BLaER1 (cell line): ENCODE results near the gene DLST.

Source experiments
- H3K27ac ChIP-seq: shearing (Covaris generic); formaldehyde crosslinking; 2 replicates; pipeline ENCODE4 v1.8.1; 2022
- H3K27me3 ChIP-seq: shearing (Covaris generic); formaldehyde crosslinking; 2 replicates; pipeline ENCODE4 v1.8.1; 2022
- H3K36me3 ChIP-seq: shearing (Covaris generic); formaldehyde crosslinking; 2 replicates; pipeline ENCODE4 v1.8.1; 2022
- H3K4me1 ChIP-seq: shearing (Covaris generic); formaldehyde crosslinking; 2 replicates; pipeline ENCODE4 v1.8.1; 2022
- H3K4me2 ChIP-seq: shearing (Covaris generic); formaldehyde crosslinking; 2 replicates; pipeline ENCODE4 v1.8.1; 2022
- H3K4me3 ChIP-seq: shearing (Covaris generic); formaldehyde crosslinking; 2 replicates; pipeline ENCODE4 v1.8.1; 2022
- H3K9ac ChIP-seq: shearing (Covaris generic); formaldehyde crosslinking; 2 replicates; pipeline ENCODE4 v1.8.1; 2022
- H3K9me3 ChIP-seq: shearing (Covaris generic); formaldehyde crosslinking; 2 replicates; pipeline ENCODE4 v1.8.1; 2022
- H4K20me1 ChIP-seq: shearing (Covaris generic); formaldehyde crosslinking; 2 replicates; pipeline ENCODE4 v1.8.1; 2022
- Cebpa-rat ChIP-seq: shearing (Covaris generic); IDR thresholded peaks from 2 replicates; pipeline ENCODE4 v1.8.1; 2022

DLST gene

GRCh38 chr14:74875941-74876913, 5.5 kb upstream of the DLST start, which contains the start of gene PROX2:
Gene PROX2 (minus strand): TSS chr14:74876145. CDS start chr14:74863834, 12,311 bp downstream.
- H3K9ac ChIP-seq: peak within 1 kb of the TSS; percentile 41; the same call in 1 of the 2 replicates
- H3K4me2 ChIP-seq: peak within 1 kb of the TSS; percentile 91
- H3K4me1 ChIP-seq: peaks cover 38% of the 10 kb centered on the region
- H3K4me3 ChIP-seq: peak within 1 kb of the TSS; percentile 25; the same call in 1 of the 2 replicates
- no peaks in the 10 kb centered on the region for H3K9me3 ChIP-seq
- no peaks in the 10 kb centered on the region for H4K20me1 ChIP-seq
- H3K27ac ChIP-seq: peak within 1 kb of the TSS; percentile 66
- TF ChIP-seq Cebpa-rat: peak; percentile 55; the same call in 1 of the 2 replicates
- H3K27me3 ChIP-seq: no peaks in the 10 kb centered on the region
- no peaks in the 10 kb centered on the region for H3K36me3 ChIP-seq

GRCh38 chr14:74879427-74880182, 2.1 kb upstream of the DLST start:
- Histone ChIP-seq H4K20me1 (peaks cover 28% of the 10 kb centered on the region), H3K9me3 (no peaks in the 10 kb centered on the region), H3K27ac (no peak overlapping the region), H3K27me3 (no peaks in the 10 kb centered on the region), H3K4me3 (no peak overlapping the region), H3K36me3 (peaks cover 8% of the 10 kb centered on the region; the same call in 1 of the 2 replicates), H3K4me1 (peaks cover 62% of the 10 kb centered on the region), H3K4me2 (no peak overlapping the region), H3K9ac (no peak overlapping the region)
- no peak for TF ChIP-seq Cebpa-rat

GRCh38 chr14:74882103-74882920, 596 bp downstream of the DLST start:
- peak overlapping the region; percentile 95 for H3K27ac ChIP-seq
- H3K4me3 ChIP-seq: peak overlapping the region; percentile 94
- H3K36me3 ChIP-seq: peaks cover 32% of the 10 kb centered on the region
- no peaks in the 10 kb centered on the region for H3K9me3 ChIP-seq
- TF ChIP-seq Cebpa-rat: no peak
- peaks cover 47% of the 10 kb centered on the region for H3K4me1 ChIP-seq
- peak overlapping the region; percentile 95 for H3K4me2 ChIP-seq
- H4K20me1 ChIP-seq: peaks cover 55% of the 10 kb centered on the region
- peak overlapping the region; percentile 95 for H3K9ac ChIP-seq
- no peaks in the 10 kb centered on the region for H3K27me3 ChIP-seq

- H3K9me3 ChIP-seq: no peaks in the 10 kb centered on the region
- no peaks in the 10 kb centered on the region for H3K27me3 ChIP-seq
- H3K9ac ChIP-seq: 0 out of 2 replicates have a peak overlapping the region, but pooled peaks have one; percentile 4
- no peak overlapping the region for H3K4me3 ChIP-seq
- H3K4me2 ChIP-seq: no peak overlapping the region
- no peak for TF ChIP-seq Cebpa-rat
- H3K4me1 ChIP-seq: peaks cover 35% of the 10 kb centered on the region
- H3K36me3 ChIP-seq: peaks cover 69% of the 10 kb centered on the region
- H3K27ac ChIP-seq: no peak overlapping the region
- H4K20me1 ChIP-seq: peaks cover 92% of the 10 kb centered on the region
Measured at GRCh38 chr14:74886001-74886400, 4.3 kb downstream of the DLST start.

GRCh38 chr14:74888164-74889158, 6.7 kb downstream of the DLST start:
- Histone ChIP-seq H3K9ac (no peak overlapping the region), H3K4me2 (no peak overlapping the region), H3K4me1 (peaks cover 37% of the 10 kb centered on the region), H3K4me3 (no peak overlapping the region), H4K20me1 (peaks cover 95% of the 10 kb centered on the region), H3K36me3 (peaks cover 93% of the 10 kb centered on the region), H3K9me3 (no peaks in the 10 kb centered on the region), H3K27me3 (no peaks in the 10 kb centered on the region), H3K27ac (no peak overlapping the region)
- TF ChIP-seq Cebpa-rat: no peak

GRCh38 chr14:74890262-74890661, 8.5 kb downstream of the DLST start:
- H3K4me3 ChIP-seq: no peak overlapping the region
- H4K20me1 ChIP-seq: peaks cover 87% of the 10 kb centered on the region
- no peak for TF ChIP-seq Cebpa-rat
- H3K9me3 ChIP-seq: no peaks in the 10 kb centered on the region
- H3K36me3 ChIP-seq: peaks cover 97% of the 10 kb centered on the region
- no peak overlapping the region for H3K27ac ChIP-seq
- no peak overlapping the region for H3K4me2 ChIP-seq
- peaks cover 32% of the 10 kb centered on the region for H3K4me1 ChIP-seq
- no peaks in the 10 kb centered on the region for H3K27me3 ChIP-seq
- H3K9ac ChIP-seq: no peak overlapping the region

GRCh38 chr14:74891870-74892269, 10.2 kb downstream of the DLST start:
- Histone ChIP-seq H3K4me3 (no peak overlapping the region), H3K9me3 (no peaks in the 10 kb centered on the region), H3K27ac (no peak overlapping the region), H3K4me2 (peak overlapping the region; percentile 75; the same call in 1 of the 2 replicates), H3K9ac (0 out of 2 replicates have a peak overlapping the region, but pooled peaks have one; percentile 27), H3K4me1 (peaks cover 30% of the 10 kb centered on the region), H3K27me3 (no peaks in the 10 kb centered on the region), H3K36me3 (peaks cover 97% of the 10 kb centered on the region), H4K20me1 (peaks cover 75% of the 10 kb centered on the region)
- TF ChIP-seq Cebpa-rat: no peak

GRCh38 chr14:74892745-74893144, 11.0 kb downstream of the DLST start:
- H3K36me3 ChIP-seq: peaks cover 100% of the 10 kb centered on the region
- TF ChIP-seq Cebpa-rat: no peak

More at GRCh38 chr14:74892745-74893144, 11.0 kb downstream of the DLST start:
- Histone ChIP-seq H3K9ac (peak overlapping the region; percentile 27), H3K4me1 (peaks cover 30% of the 10 kb centered on the region), H3K4me3 (no peak overlapping the region), H3K27me3 (no peaks in the 10 kb centered on the region), H3K4me2 (peak overlapping the region; percentile 75), H3K9me3 (no peaks in the 10 kb centered on the region), H4K20me1 (peaks cover 75% of the 10 kb centered on the region), H3K27ac (no peak overlapping the region)
